HG03175 (cell line): Measurements from ENCODE around the gene MARK1.

Experiments
- ATAC-seq: cut with Tn5 transposase; IDR thresholded peaks from one replicate; pipeline ENCODE4 v1.9.1; 2021; ENCODE audit warnings: mild to moderate bottlenecking, moderate library complexity; ENCODE audit not compliant: unreplicated experiment

Gene MARK1

GRCh38 chr1:220527908-220528678 is at the start of gene MARK1:
TSS of gene MARK1 (plus strand) at chr1:220528136. CDS start at chr1:220528823, 687 bp downstream.
- peak; percentile 56 for ATAC-seq

GRCh38 chr1:220483700-220484099 is 44.2 kb upstream of the MARK1 start:
- ATAC-seq = no peak

GRCh38 chr1:220484135-220484534 is 43.8 kb upstream of the MARK1 start:
- ATAC-seq = no peak

- ATAC-seq = no peak
Measured at GRCh38 chr1:220485131-220485530, 42.8 kb upstream of the MARK1 start.

GRCh38 chr1:220485791-220486190 is 42.1 kb upstream of the MARK1 start:
- no peak for ATAC-seq

- peak; percentile 55 for ATAC-seq
Measured at GRCh38 chr1:220487297-220487820, 40.6 kb upstream of the MARK1 start.

GRCh38 chr1:220491891-220492290 is 36.0 kb upstream of the MARK1 start:
- no peak for ATAC-seq

- no peak for ATAC-seq
Measured at GRCh38 chr1:220497220-220497947, 30.6 kb upstream of the MARK1 start.

- ATAC-seq = no peak
Measured at GRCh38 chr1:220498188-220498587, 29.7 kb upstream of the MARK1 start.

- no peak for ATAC-seq
Measured at GRCh38 chr1:220500372-220500771, 27.6 kb upstream of the MARK1 start.

- no peak for ATAC-seq
Measured at GRCh38 chr1:220504329-220504728, 23.6 kb upstream of the MARK1 start.

- ATAC-seq = no peak
Measured at GRCh38 chr1:220507085-220507484, 20.9 kb upstream of the MARK1 start.

- no peak for ATAC-seq
Measured at GRCh38 chr1:220511179-220511578, 16.8 kb upstream of the MARK1 start.

GRCh38 chr1:220511785-220512184 is 16.2 kb upstream of the MARK1 start:
- no peak for ATAC-seq

- no peak for ATAC-seq
Measured at GRCh38 chr1:220513834-220514233, 14.1 kb upstream of the MARK1 start.

GRCh38 chr1:220514256-220514655 is 13.7 kb upstream of the MARK1 start:
- no peak for ATAC-seq

- ATAC-seq = no peak
Measured at GRCh38 chr1:220516014-220516721, 11.8 kb upstream of the MARK1 start.

GRCh38 chr1:220516722-220517042 is 11.3 kb upstream of the MARK1 start:
- ATAC-seq = no peak

GRCh38 chr1:220521778-220522177 is 6.2 kb upstream of the MARK1 start:
- no peak for ATAC-seq

GRCh38 chr1:220526294-220526693 is 1.6 kb upstream of the MARK1 start:
- no peak for ATAC-seq

- no peak for ATAC-seq
Measured at GRCh38 chr1:220527279-220527907, 543 bp upstream of the MARK1 start.
